Measurements from ENCODE around the gene UST.
"Not testable (repeated sequence)": the region's sequence is repeated elsewhere in the genome, so short reads cannot be mapped to it uniquely, and the experiment has no call there.

Gene UST

DNA sequence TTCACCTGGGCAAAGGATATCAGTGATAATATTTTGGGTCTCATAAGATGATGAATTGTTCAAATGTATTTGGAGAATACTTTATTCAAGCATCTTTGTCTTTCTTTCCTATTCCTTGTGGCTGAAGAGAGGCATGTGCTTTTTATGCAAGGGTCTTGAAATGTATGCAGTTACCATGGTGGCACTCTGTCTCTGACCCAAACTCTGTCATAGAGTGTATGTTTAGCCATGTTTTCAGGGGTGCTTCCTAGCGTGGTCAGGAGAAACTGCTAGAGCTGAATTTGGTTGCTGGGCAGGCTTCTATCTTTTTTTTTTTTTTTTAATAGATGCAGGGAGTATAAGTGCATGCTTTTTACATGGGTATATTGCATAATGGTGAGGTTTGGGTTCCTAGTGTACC, 15.4 kb downstream of the UST start:
- no peak overlapping the region for H3K4ac ChIP-seq (ENCODE audit: low read depth, low read length)
- H3K23ac ChIP-seq (ENCODE audit: low read length), result no peak overlapping the region
- H3K9ac ChIP-seq (ENCODE audit: low read length), result no peak overlapping the region
- peaks cover 12% of the 10 kb centered on the region for H3K79me1 ChIP-seq (ENCODE audit: low read length)
- no peaks in the 10 kb centered on the region for H3K27me3 ChIP-seq (ENCODE audit: insufficient read depth, low read length, poor library complexity)
- DNase-seq, result no peak
- WGBS (ENCODE audit: extremely low coverage, insufficient coverage, low lambda C conversion rate), result no CpG with 5 or more reads among the region's 1 CpG
- no peak overlapping the region for H2BK5ac ChIP-seq (ENCODE audit: low read length)
- H3K18ac ChIP-seq (ENCODE audit: low read length), result no peak overlapping the region
- no peak overlapping the region for H3K4me3 ChIP-seq (ENCODE audit: low read length)
- no peak overlapping the region for H2AK5ac ChIP-seq (ENCODE audit: low read length)
- H2BK15ac ChIP-seq (replicated peaks; ENCODE audit: low read depth), result no peak overlapping the region
- no peak overlapping the region for H4K8ac ChIP-seq (ENCODE audit: low read depth, low read length)
- H3K36me3 ChIP-seq (ENCODE audit: control insufficient read depth, insufficient read depth, low read length), result no peaks in the 10 kb centered on the region
- H3K79me2 ChIP-seq (ENCODE audit: control insufficient read depth, insufficient read depth, low read length), result peaks cover 51% of the 10 kb centered on the region
- no peak overlapping the region for H2BK120ac ChIP-seq (ENCODE audit: low read depth, low read length)
- no peak overlapping the region for H3K27ac ChIP-seq (ENCODE audit: low read depth, low read length)
- H3K56ac ChIP-seq (ENCODE audit: low read length), result no peak overlapping the region
- no peak overlapping the region for H3K4me2 ChIP-seq (ENCODE audit: low read length)
- peaks cover 9% of the 10 kb centered on the region for H3K4me1 ChIP-seq (ENCODE audit: control insufficient read depth, low read depth, low read length)
- H4K5ac ChIP-seq (ENCODE audit: low read length), result no peak overlapping the region

DNA sequence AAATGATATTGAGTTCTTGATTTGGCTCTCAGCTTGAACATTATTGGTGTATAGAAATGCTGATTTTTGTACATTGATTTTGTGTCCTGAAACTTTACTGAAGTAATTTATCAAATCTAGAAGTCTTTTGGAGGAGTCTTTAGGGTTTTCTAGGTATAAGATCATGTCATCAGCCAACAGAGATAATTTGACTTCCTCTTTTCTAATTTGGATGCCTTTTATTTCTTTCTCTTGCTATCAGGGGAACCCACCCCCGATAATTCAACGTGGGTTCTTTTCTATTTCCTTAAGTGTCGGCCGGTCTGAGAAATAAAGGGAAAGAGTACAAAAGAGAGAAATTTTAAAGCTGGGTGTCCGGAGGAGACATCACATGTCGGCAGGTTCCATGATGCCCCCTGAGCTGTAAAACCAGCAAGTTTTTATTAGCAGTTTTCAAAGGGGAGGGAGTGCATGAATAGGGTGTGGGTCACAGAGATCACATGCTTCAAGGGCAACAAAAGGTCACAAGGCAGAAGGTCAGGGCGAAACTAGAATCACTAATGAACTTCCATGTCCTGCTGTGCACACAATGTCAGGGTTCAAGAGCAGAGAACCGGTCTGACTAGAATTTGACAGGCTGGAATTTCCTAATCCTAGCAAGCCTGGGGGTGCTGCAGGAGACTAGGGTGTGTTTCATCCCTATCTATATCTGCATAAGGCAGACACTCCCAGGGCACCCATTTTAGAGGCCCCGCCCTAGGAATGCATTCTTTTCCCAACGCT, 17.6 kb downstream of the UST start:
- H3K56ac ChIP-seq (ENCODE audit: low read length); H2AK5ac ChIP-seq (ENCODE audit: low read length); H3K23ac ChIP-seq (ENCODE audit: low read length); H3K4me1 ChIP-seq (ENCODE audit: control insufficient read depth, low read depth, low read length); H3K18ac ChIP-seq (ENCODE audit: low read length); H3K4ac ChIP-seq (ENCODE audit: low read depth, low read length); H2BK15ac ChIP-seq (replicated peaks; ENCODE audit: low read depth); DNase-seq; H2BK5ac ChIP-seq (ENCODE audit: low read length); H4K5ac ChIP-seq (ENCODE audit: low read length); H3K4me2 ChIP-seq (ENCODE audit: low read length); H3K4me3 ChIP-seq (ENCODE audit: low read length); H3K9ac ChIP-seq (ENCODE audit: low read length); H3K27ac ChIP-seq (ENCODE audit: low read depth, low read length); H4K8ac ChIP-seq (ENCODE audit: low read depth, low read length); H3K36me3 ChIP-seq (ENCODE audit: control insufficient read depth, insufficient read depth, low read length); H2BK120ac ChIP-seq (ENCODE audit: low read depth, low read length); H3K27me3 ChIP-seq (ENCODE audit: insufficient read depth, low read length, poor library complexity): not testable (repeated sequence)
- H3K79me1 ChIP-seq (ENCODE audit: low read length), result peaks cover 14% of the 10 kb centered on the region
- WGBS (ENCODE audit: extremely low coverage, insufficient coverage, low lambda C conversion rate), result no CpG with 5 or more reads among the region's 10 CpGs
- H3K79me2 ChIP-seq (ENCODE audit: control insufficient read depth, insufficient read depth, low read length), result peaks cover 44% of the 10 kb centered on the region

GRCh38 chr6:148765898-148766808, 19.3 kb downstream of the UST start:
- Histone ChIP-seq H3K23ac (ENCODE audit: low read length) (no peak overlapping the region), H3K4me3 (ENCODE audit: low read length) (no peak overlapping the region), H3K4ac (ENCODE audit: low read depth, low read length) (no peak overlapping the region), H2BK120ac (ENCODE audit: low read depth, low read length) (no peak overlapping the region), H3K27ac (ENCODE audit: low read depth, low read length) (no peak overlapping the region), H3K56ac (ENCODE audit: low read length) (no peak overlapping the region), H3K18ac (ENCODE audit: low read length) (no peak overlapping the region), H3K79me2 (ENCODE audit: control insufficient read depth, insufficient read depth, low read length) (peaks cover 46% of the 10 kb centered on the region), H3K27me3 (ENCODE audit: insufficient read depth, low read length, poor library complexity) (no peaks in the 10 kb centered on the region), H3K4me1 (ENCODE audit: control insufficient read depth, low read depth, low read length) (peaks cover 5% of the 10 kb centered on the region), H2AK5ac (ENCODE audit: low read length) (no peak overlapping the region), H3K79me1 (ENCODE audit: low read length) (peaks cover 17% of the 10 kb centered on the region), H3K4me2 (ENCODE audit: low read length) (no peak overlapping the region), H3K36me3 (ENCODE audit: control insufficient read depth, insufficient read depth, low read length) (no peaks in the 10 kb centered on the region), H4K8ac (ENCODE audit: low read depth, low read length) (no peak overlapping the region), H2BK5ac (ENCODE audit: low read length) (no peak overlapping the region), H3K9ac (ENCODE audit: low read length) (no peak overlapping the region), H4K5ac (ENCODE audit: low read length) (no peak overlapping the region), H2BK15ac (replicated peaks; ENCODE audit: low read depth) (no peak overlapping the region)
- DNase-seq, result no peak
- WGBS (ENCODE audit: extremely low coverage, insufficient coverage, low lambda C conversion rate), result no CpG with 5 or more reads among the region's 5 CpGs

DNA sequence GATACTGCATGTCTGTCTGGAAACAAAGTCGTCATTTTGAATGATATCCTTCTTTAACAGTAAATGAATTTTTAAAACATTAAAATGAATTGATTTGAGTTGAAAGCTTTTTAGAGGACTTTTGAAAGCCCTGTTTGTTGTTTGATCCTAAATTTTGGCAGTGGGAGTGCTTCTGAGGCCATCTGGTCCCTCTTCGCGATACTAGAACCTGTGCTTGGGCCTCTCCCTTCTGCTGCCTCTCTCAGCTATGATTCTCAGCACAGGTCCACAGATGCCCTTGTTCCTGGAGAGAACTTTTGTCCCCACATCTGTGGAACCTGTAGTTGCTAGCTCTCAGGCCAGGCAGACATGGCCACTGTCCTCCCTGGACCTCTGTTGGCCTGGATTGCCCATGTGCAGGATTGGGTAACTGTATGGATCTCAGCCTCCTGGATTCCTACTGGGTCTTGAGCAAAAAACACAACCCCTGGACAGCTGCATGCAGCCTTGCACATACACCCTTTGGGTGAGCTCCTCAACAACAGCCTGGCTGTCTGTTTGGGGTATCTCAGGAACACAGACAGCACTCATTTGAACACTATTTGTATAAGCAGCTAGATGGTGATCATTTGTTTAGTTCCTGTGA, 21.9 kb downstream of the UST start:
- Histone ChIP-seq H3K27me3 (ENCODE audit: insufficient read depth, low read length, poor library complexity) (no peaks in the 10 kb centered on the region), H3K27ac (ENCODE audit: low read depth, low read length) (no peak overlapping the region), H3K9ac (ENCODE audit: low read length) (no peak overlapping the region), H2BK5ac (ENCODE audit: low read length) (no peak overlapping the region), H3K4ac (ENCODE audit: low read depth, low read length) (no peak overlapping the region), H3K79me2 (ENCODE audit: control insufficient read depth, insufficient read depth, low read length) (peaks cover 41% of the 10 kb centered on the region), H2BK120ac (ENCODE audit: low read depth, low read length) (no peak overlapping the region), H2BK15ac (replicated peaks; ENCODE audit: low read depth) (no peak overlapping the region), H3K18ac (ENCODE audit: low read length) (no peak overlapping the region), H3K79me1 (ENCODE audit: low read length) (peaks cover 11% of the 10 kb centered on the region), H4K8ac (ENCODE audit: low read depth, low read length) (no peak overlapping the region), H3K56ac (ENCODE audit: low read length) (peak overlapping the region; percentile 36), H3K4me3 (ENCODE audit: low read length) (no peak overlapping the region), H3K23ac (ENCODE audit: low read length) (peak overlapping the region; percentile 39), H3K4me1 (ENCODE audit: control insufficient read depth, low read depth, low read length) (no peaks in the 10 kb centered on the region), H4K5ac (ENCODE audit: low read length) (no peak overlapping the region), H3K4me2 (ENCODE audit: low read length) (no peak overlapping the region), H3K36me3 (ENCODE audit: control insufficient read depth, insufficient read depth, low read length) (no peaks in the 10 kb centered on the region), H2AK5ac (ENCODE audit: low read length) (no peak overlapping the region)
- no peak for DNase-seq
- WGBS (ENCODE audit: extremely low coverage, insufficient coverage, low lambda C conversion rate), result no CpG with 5 or more reads among the region's 3 CpGs

GRCh38 chr6:148769304-148769968, 22.6 kb downstream of the UST start:
- no peaks in the 10 kb centered on the region for H3K4me1 ChIP-seq (ENCODE audit: control insufficient read depth, low read depth, low read length)
- peaks cover 43% of the 10 kb centered on the region for H3K79me2 ChIP-seq (ENCODE audit: control insufficient read depth, insufficient read depth, low read length)
- no peak overlapping the region for H3K18ac ChIP-seq (ENCODE audit: low read length)
- DNase-seq, result peak; percentile 60
- no peak overlapping the region for H3K4ac ChIP-seq (ENCODE audit: low read depth, low read length)
- H3K4me3 ChIP-seq (ENCODE audit: low read length), result no peak overlapping the region
- no peak overlapping the region for H3K27ac ChIP-seq (ENCODE audit: low read depth, low read length)
- H2BK120ac ChIP-seq (ENCODE audit: low read depth, low read length), result no peak overlapping the region
- H3K56ac ChIP-seq (ENCODE audit: low read length), result no peak overlapping the region
- H3K23ac ChIP-seq (ENCODE audit: low read length), result no peak overlapping the region
- no peak overlapping the region for H3K9ac ChIP-seq (ENCODE audit: low read length)
- H4K8ac ChIP-seq (ENCODE audit: low read depth, low read length), result no peak overlapping the region
- no peak overlapping the region for H2BK15ac ChIP-seq (replicated peaks; ENCODE audit: low read depth)
- no peak overlapping the region for H2BK5ac ChIP-seq (ENCODE audit: low read length)
- H2AK5ac ChIP-seq (ENCODE audit: low read length), result no peak overlapping the region
- H3K27me3 ChIP-seq (ENCODE audit: insufficient read depth, low read length, poor library complexity), result no peaks in the 10 kb centered on the region
- no peak overlapping the region for H4K5ac ChIP-seq (ENCODE audit: low read length)
- no CpG with 5 or more reads among the region's 4 CpGs for whole genome bisulfite sequencing (ENCODE audit: extremely low coverage, insufficient coverage, low lambda C conversion rate)
- H3K36me3 ChIP-seq (ENCODE audit: control insufficient read depth, insufficient read depth, low read length), result no peaks in the 10 kb centered on the region
- H3K79me1 ChIP-seq (ENCODE audit: low read length), result peaks cover 11% of the 10 kb centered on the region
- H3K4me2 ChIP-seq (ENCODE audit: low read length), result no peak overlapping the region

Measured in mesendoderm (in vitro differentiated cells).